H1 (cell line): Measurements from ENCODE around the gene CHD2.

Source experiments
- CHD2 ChIP-seq: IDR thresholded peaks from 2 replicates; pipeline ENCODE4 v1.6.1; 2012; ENCODE audit warnings: low read length, improper control_type of control experiment
- EZH2 ChIP-seq: fragments of 200-600 bp; sonication (generic); IDR thresholded peaks from 2 replicates; pipeline ENCODE4 v1.7.1; 2012; ENCODE audit warnings: low read depth, mild to moderate bottlenecking, moderate library complexity, low read length, inconsistent platforms; ENCODE audit not compliant: severe bottlenecking
- POLR2A ChIP-seq, 2 experiments: IDR thresholded peaks; 1 replicate in 1 of 2; 2 replicates in 1 of 2; pipeline ENCODE4 v1.6.1; 2011; ENCODE audit warnings: low read depth in 2 of 2, low read length in 2 of 2, mild to moderate bottlenecking in 2 of 2; ENCODE audit errors: control extremely low read depth in 1 of 2
- POLR2AphosphoS5 ChIP-seq: IDR thresholded peaks from 2 replicates; pipeline ENCODE4 v1.6.1; 2011; ENCODE audit warnings: low read depth, low read length
- SP1 ChIP-seq: IDR thresholded peaks from 2 replicates; pipeline ENCODE4 v1.6.1; 2011; ENCODE audit warnings: low read depth, low read length
- SP2 ChIP-seq: IDR thresholded peaks from 2 replicates; pipeline ENCODE4 v1.6.1; 2012; ENCODE audit warnings: mild to moderate bottlenecking, low read length, inconsistent platforms
- TF ChIP-seq, protein P1 (sequence below), 3 experiments: IDR thresholded peaks; 1 replicate in 2 of 3; 2 replicates in 1 of 3; pipeline versions ENCODE4 v1.5.1 to v1.6.1; 2011; ENCODE audit warnings: low read length in 3 of 3, mild to moderate bottlenecking in 3 of 3, inconsistent platforms in 2 of 3, low read depth in 1 of 3, moderate library complexity in 1 of 3; ENCODE audit not compliant: insufficient read depth in 1 of 3; ENCODE audit errors: control extremely low read depth in 1 of 3

DNA sequence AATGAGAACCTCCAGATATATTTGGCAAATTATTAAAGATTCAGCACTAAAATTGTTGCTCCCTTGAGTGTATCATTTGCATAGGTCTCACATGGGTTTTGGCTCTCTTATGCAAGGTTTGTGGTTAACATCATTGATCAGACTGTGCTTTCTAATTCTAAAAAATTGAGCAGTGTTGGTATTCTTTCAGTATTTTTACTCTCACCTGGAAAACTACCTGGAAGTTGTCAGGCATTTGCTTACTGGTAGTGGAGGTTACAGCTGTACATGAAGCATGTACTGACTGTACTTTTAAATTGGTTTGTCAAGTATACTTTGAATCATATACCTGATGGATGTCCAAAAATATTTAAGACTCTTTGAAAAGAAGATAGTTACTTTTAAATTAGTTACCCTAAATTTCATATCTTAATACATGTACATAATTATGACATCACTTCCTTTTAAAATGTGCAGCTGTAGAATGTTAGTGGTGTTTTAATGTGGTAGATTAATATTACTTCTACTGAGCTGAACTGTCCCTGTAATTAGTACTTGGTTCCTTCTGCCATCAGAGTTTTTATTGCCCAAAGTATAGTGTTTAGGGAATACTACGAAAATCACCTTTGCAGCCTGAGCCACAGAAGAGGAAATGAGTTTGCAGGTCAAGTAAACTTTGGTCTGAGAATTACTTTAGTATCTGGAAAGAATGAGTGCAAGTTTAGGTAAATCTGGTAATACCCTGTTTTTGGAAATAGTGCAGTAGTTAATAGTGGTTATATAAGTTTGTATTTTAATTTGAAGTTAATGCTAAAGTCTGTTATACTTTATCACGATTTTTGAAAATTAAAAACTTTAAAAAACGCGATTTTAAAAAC, 2.8 kb downstream of the CHD2 start:
- no peak for TF ChIP-seq POLR2AphosphoS5
- no peak for TF ChIP-seq SP1
- TF ChIP-seq EZH2, result no peak
- no peak for TF ChIP-seq POLR2A (IDR thresholded peaks at IDR 0.05; ENCODE audit: control extremely low read depth in 1 of 2, low read depth in 2 of 2, low read length in 2 of 2)
- TF ChIP-seq, protein P1, sequence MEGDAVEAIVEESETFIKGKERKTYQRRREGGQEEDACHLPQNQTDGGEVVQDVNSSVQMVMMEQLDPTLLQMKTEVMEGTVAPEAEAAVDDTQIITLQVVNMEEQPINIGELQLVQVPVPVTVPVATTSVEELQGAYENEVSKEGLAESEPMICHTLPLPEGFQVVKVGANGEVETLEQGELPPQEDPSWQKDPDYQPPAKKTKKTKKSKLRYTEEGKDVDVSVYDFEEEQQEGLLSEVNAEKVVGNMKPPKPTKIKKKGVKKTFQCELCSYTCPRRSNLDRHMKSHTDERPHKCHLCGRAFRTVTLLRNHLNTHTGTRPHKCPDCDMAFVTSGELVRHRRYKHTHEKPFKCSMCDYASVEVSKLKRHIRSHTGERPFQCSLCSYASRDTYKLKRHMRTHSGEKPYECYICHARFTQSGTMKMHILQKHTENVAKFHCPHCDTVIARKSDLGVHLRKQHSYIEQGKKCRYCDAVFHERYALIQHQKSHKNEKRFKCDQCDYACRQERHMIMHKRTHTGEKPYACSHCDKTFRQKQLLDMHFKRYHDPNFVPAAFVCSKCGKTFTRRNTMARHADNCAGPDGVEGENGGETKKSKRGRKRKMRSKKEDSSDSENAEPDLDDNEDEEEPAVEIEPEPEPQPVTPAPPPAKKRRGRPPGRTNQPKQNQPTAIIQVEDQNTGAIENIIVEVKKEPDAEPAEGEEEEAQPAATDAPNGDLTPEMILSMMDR (IDR thresholded peaks at IDR 0.05; ENCODE audit: control extremely low read depth in 1 of 3, insufficient read depth in 1 of 3, low read depth in 1 of 3, low read length in 3 of 3), result no peak
- TF ChIP-seq CHD2, result no peak
- no peak for TF ChIP-seq SP2
